Right atrium auricular region (tissue), 2 donors: Measurements from ENCODE around the gene GPX3. TPM values are rescaled to one million over a fixed set of nuclear protein-coding genes. Genes with fewer than 3 reads are reported as not detected.

Source experiments
- DNase-seq: peaks from one replicate; pipeline ENCODE4 v3.0.0-alpha.2; 2019; ENCODE audit warnings: low spot score
- H3K27ac ChIP-seq, 2 donors: fragments of 200-600 bp; sonication (generic); 1 replicate in 1 of 2; 2 replicates in 1 of 2; pipeline ENCODE4 v1.5.1; 2016 to 2019
- H3K27me3 ChIP-seq, 2 donors: fragments of 200-600 bp; sonication (generic); one replicate each; pipeline versions ENCODE4 v1.5.1 to v1.6.0; 2017 to 2019
- H3K36me3 ChIP-seq: fragments of 200-600 bp; sonication (generic); one replicate; pipeline ENCODE4 v1.5.1; 2016
- H3K4me1 ChIP-seq, 2 donors: fragments of 200-600 bp; sonication (generic); one replicate each; pipeline versions ENCODE4 v1.5.1 to v1.6.0; 2017 to 2019
- H3K4me3 ChIP-seq, 2 donors: fragments of 200-600 bp; sonication (generic); 1 replicate in 1 of 2; 2 replicates in 1 of 2; pipeline ENCODE4 v1.5.1; 2017 to 2019; ENCODE audit warnings: mild to moderate bottlenecking in 1 of 2, moderate library complexity in 1 of 2
- H3K9me3 ChIP-seq, 2 donors: fragments of 200-600 bp; sonication (generic); one replicate each; pipeline ENCODE4 v1.5.1; 2019
- CTCF ChIP-seq, 2 donors: fragments of 200-600 bp; sonication (generic); IDR thresholded peaks; one replicate each; pipeline ENCODE4 v1.5.1; 2019; ENCODE audit warnings: antibody characterized with exemption in 2 of 2
- total RNA-seq, 2 donors: library from RNA; depleted of rRNA; stranded (reverse); fragments of >200 nt; gene quantifications; one replicate each; pipeline ENCODE4 v1.1.0, GENCODE V29; 2016

GPX3 gene
- total RNA-seq, 2 donors from 2014 or later = 2,222 to 2,480 TPM

- no peak overlapping the region for H3K27ac ChIP-seq
- TF ChIP-seq CTCF (IDR thresholded peaks at IDR 0.05) = no peak
- H3K4me1 ChIP-seq = peaks cover 0 to 6% of the 10 kb centered on the region in 2 donors
- H3K4me3 ChIP-seq = no peak overlapping the region
- H3K36me3 ChIP-seq = no peaks in the 10 kb centered on the region
- H3K9me3 ChIP-seq = no peaks in the 10 kb centered on the region
- H3K27me3 ChIP-seq = no peaks in the 10 kb centered on the region
- DNase-seq = no peak
These were observed 5.6 kb upstream of the GPX3 start for GRCh38 chr5:151014680-151015343.

GRCh38 chr5:151015974-151016587 lies 4.3 kb upstream of the GPX3 start:
- no peak for TF ChIP-seq CTCF (IDR thresholded peaks at IDR 0.05)
- peak overlapping the region in 1 of 2 donors; percentile 20 for H3K27ac ChIP-seq
- no peaks in the 10 kb centered on the region for H3K27me3 ChIP-seq
- H3K9me3 ChIP-seq = no peaks in the 10 kb centered on the region
- peaks cover 0 to 12% of the 10 kb centered on the region in 2 donors for H3K4me1 ChIP-seq
- H3K4me3 ChIP-seq = no peak overlapping the region
- no peak for DNase-seq
- no peaks in the 10 kb centered on the region for H3K36me3 ChIP-seq

- H3K27ac ChIP-seq = peak overlapping the region in 1 of 2 donors; percentile 18
- no peaks in the 10 kb centered on the region for H3K27me3 ChIP-seq
- H3K4me3 ChIP-seq = no peak overlapping the region
- peaks cover under 1% of the 10 kb centered on the region for H3K36me3 ChIP-seq
- H3K9me3 ChIP-seq = no peaks in the 10 kb centered on the region
- TF ChIP-seq CTCF (IDR thresholded peaks at IDR 0.05) = no peak
- DNase-seq = peak; percentile 85
- H3K4me1 ChIP-seq = peaks cover 0 to 18% of the 10 kb centered on the region in 2 donors
These were observed 3.7 kb upstream of the GPX3 start for GRCh38 chr5:151016700-151017099.

- TF ChIP-seq CTCF (IDR thresholded peaks at IDR 0.05) = no peak
- peaks cover 0 to 30% of the 10 kb centered on the region in 2 donors for H3K4me1 ChIP-seq
- peaks cover 10% of the 10 kb centered on the region for H3K36me3 ChIP-seq
- DNase-seq = no peak
- H3K9me3 ChIP-seq = no peaks in the 10 kb centered on the region
- no peaks in the 10 kb centered on the region for H3K27me3 ChIP-seq
- H3K4me3 ChIP-seq = no peak overlapping the region
- H3K27ac ChIP-seq = no peak overlapping the region
These were observed 2.5 kb upstream of the GPX3 start for GRCh38 chr5:151017897-151018296.

GRCh38 chr5:151018846-151019245 lies 1.5 kb upstream of the GPX3 start:
- Histone ChIP-seq H3K4me3 (no peak overlapping the region), H3K9me3 (no peaks in the 10 kb centered on the region), H3K36me3 (peaks cover 13% of the 10 kb centered on the region), H3K27me3 (no peaks in the 10 kb centered on the region), H3K27ac (peak overlapping the region in 1 of 2 donors; percentile 98), H3K4me1 (peaks cover 0 to 39% of the 10 kb centered on the region in 2 donors)
- no peak for DNase-seq
- TF ChIP-seq CTCF (IDR thresholded peaks at IDR 0.05) = no peak
